Measurements from ENCODE around the gene CKB. TPM values are rescaled to one million over a fixed set of nuclear protein-coding genes. Genes with fewer than 3 reads are reported as not detected.

CKB gene
- total RNA-seq, 1 experiment from 2014 or later: 25.2 TPM

GRCh38 chr14:103474893-103475292, 47.7 kb downstream of the CKB start:
- DNase-seq (ENCODE audit: low read depth): no peak
- in situ Hi-C loops (cut with HindIII; ENCODE audit: low pct_unique_long_range_greater_than_20kb, low sequenced_read_pairs): no loop called here

- in situ Hi-C loops (cut with HindIII; ENCODE audit: low pct_unique_long_range_greater_than_20kb, low sequenced_read_pairs): no loop called here
- no peak for DNase-seq (ENCODE audit: low read depth)
These were observed 49.7 kb downstream of the CKB start for GRCh38 chr14:103472939-103473338.

Other genes with a start within 250 kb of the CKB start
- 133 and 141 TPM in 2 replicates for gene EIF5, start 188.6 kb downstream of the CKB start, total RNA-seq (2014; rRNA removed; shearing (Covaris generic); ENCODE audit: low replicate concordance)
- 17.7 and 17.8 TPM in 2 replicates for gene MARK3, start 137.4 kb downstream of the CKB start, total RNA-seq (2014; rRNA removed; shearing (Covaris generic); ENCODE audit: low replicate concordance)
- 14.4 and 25.3 TPM in 2 replicates for gene TRMT61A, start 6.4 kb upstream of the CKB start, total RNA-seq (2014; rRNA removed; shearing (Covaris generic); ENCODE audit: low replicate concordance)
- gene BAG5, start 39.8 kb upstream of the CKB start, total RNA-seq (2014; rRNA removed; shearing (Covaris generic); ENCODE audit: low replicate concordance): 2.6 and 4.4 TPM in 2 replicates
- 42.8 and 55.6 TPM in 2 replicates for gene COA8, start 40.1 kb upstream of the CKB start, total RNA-seq (2014; rRNA removed; shearing (Covaris generic); ENCODE audit: low replicate concordance)
- gene KLC1, start 106.4 kb upstream of the CKB start, total RNA-seq (2014; rRNA removed; shearing (Covaris generic); ENCODE audit: low replicate concordance): 55.8 and 80.3 TPM in 2 replicates
- gene XRCC3, start 192.6 kb upstream of the CKB start, total RNA-seq (2014; rRNA removed; shearing (Covaris generic); ENCODE audit: low replicate concordance): 32.9 and 50.0 TPM in 2 replicates
- gene ZFYVE21, start 193.0 kb upstream of the CKB start, total RNA-seq (2014; rRNA removed; shearing (Covaris generic); ENCODE audit: low replicate concordance): 9.7 and 12.3 TPM in 2 replicates

Data from Caki2 (cell line).